NCI-H345 (cell line): ENCODE measurements around the gene CES4A.

Source experiments
- DNase-seq: peaks from one replicate; lab custom pipeline; 2025; lab: John Stamatoyannopoulos, UW

The CES4A gene

DNA sequence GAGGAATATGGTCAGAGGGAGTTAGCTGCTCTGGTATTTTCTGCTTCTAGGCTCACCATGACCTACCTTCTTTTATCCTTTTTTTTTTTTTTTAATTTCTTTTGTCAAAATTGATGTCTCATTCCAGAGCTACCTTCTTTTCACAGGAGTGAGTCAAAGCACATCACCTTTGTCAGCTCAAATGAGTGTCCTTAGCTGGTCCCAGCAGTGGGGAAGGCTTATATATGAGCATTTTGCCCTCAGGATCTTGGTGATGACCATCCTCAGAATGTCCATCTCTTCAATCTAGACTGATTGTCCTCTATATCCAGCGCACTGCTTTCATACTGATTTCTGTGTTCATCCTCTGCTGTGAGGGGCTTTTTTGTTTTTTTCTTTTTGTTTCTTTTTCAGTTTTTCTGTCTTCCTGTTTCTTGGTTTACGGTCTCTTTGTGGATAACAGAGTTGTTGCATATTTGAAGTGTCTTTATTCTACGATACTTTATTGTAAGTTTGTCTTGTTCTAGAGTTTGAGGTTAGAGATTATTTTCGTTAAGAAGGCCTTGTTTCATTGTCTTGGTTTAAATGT lies 65.5 kb downstream of the CES4A start:
- no peak for DNase-seq

DNA sequence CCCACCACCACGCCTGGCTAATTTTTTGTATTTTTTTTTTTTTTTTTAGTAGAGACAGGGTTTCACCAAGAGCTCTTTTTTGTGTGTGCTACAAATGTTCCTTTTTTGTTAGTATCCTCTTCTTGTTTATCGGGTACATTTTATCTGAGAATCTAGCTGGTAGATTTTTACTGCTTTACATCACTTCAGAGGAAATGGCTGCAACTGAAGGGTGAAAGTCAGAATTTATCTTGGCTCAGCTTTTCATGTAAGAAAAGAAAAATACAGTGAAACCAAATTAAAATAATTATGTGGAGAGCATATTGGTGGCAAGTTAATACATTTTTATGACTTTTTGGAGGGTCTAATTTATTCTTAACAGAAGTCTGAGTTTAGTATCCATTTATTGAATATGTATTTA lies 66.5 kb downstream of the CES4A start:
- no peak for DNase-seq

- DNase-seq = no peak
These were observed 67.5 kb downstream of the CES4A start for GRCh38 chr16:67055712-67056487.
